Colon (tissue), 2 donors: ENCODE measurements around the gene GPD1L.
"Not testable (repeated sequence)": the region's sequence is repeated elsewhere in the genome, so short reads cannot be mapped to it uniquely, and the experiment has no call there.

Experiments
- FAIRE-seq: peaks from 2 replicates; lab custom pipeline; 2012; peaks lifted over from hg19 to GRCh38; lab: Jason Lieb, UNC
- donor health status: control.
- donor health status: control.

Gene GPD1L

GRCh38 chr3:32106132-32106928 lies at the start of gene GPD1L:
TSS of gene GPD1L (plus strand) at chr3:32106620. CDS start at chr3:32106712, 92 bp downstream.
- FAIRE-seq, result no peak

GRCh38 chr3:32058465-32058864 lies 48.0 kb upstream of the GPD1L start:
- FAIRE-seq, result not testable (repeated sequence)

GRCh38 chr3:32062950-32063582 lies 43.4 kb upstream of the GPD1L start:
- no peak for FAIRE-seq

- no peak for FAIRE-seq
Observed at GRCh38 chr3:32066686-32067085, 39.7 kb upstream of the GPD1L start.

- FAIRE-seq, result not testable (repeated sequence)
Observed at GRCh38 chr3:32074194-32074593, 32.2 kb upstream of the GPD1L start.

GRCh38 chr3:32076566-32076965 lies 29.9 kb upstream of the GPD1L start:
- FAIRE-seq, result no peak

- FAIRE-seq, result no peak
Observed at GRCh38 chr3:32077260-32078084, 28.9 kb upstream of the GPD1L start.

GRCh38 chr3:32078085-32078634 lies 28.3 kb upstream of the GPD1L start:
- FAIRE-seq, result no peak

GRCh38 chr3:32078864-32079263 lies 27.6 kb upstream of the GPD1L start:
- FAIRE-seq, result no peak

- peak; percentile 89 for FAIRE-seq
Observed at GRCh38 chr3:32082721-32083120, 23.7 kb upstream of the GPD1L start.

- no peak for FAIRE-seq
Observed at GRCh38 chr3:32083702-32084270, 22.6 kb upstream of the GPD1L start.

GRCh38 chr3:32084870-32085269 lies 21.6 kb upstream of the GPD1L start:
- no peak for FAIRE-seq

GRCh38 chr3:32086464-32086863 lies 20.0 kb upstream of the GPD1L start:
- FAIRE-seq, result no peak

- no peak for FAIRE-seq
Observed at GRCh38 chr3:32089476-32089875, 16.9 kb upstream of the GPD1L start.

GRCh38 chr3:32093204-32093603 lies 13.2 kb upstream of the GPD1L start:
- FAIRE-seq, result no peak

GRCh38 chr3:32095431-32095830 lies 11.0 kb upstream of the GPD1L start:
- no peak for FAIRE-seq

- no peak for FAIRE-seq
Observed at GRCh38 chr3:32097768-32098167, 8.7 kb upstream of the GPD1L start.

- FAIRE-seq, result no peak
Observed at GRCh38 chr3:32098528-32098927, 7.9 kb upstream of the GPD1L start.

GRCh38 chr3:32100465-32100864 lies 6.0 kb upstream of the GPD1L start:
- no peak for FAIRE-seq

- no peak for FAIRE-seq
Observed at GRCh38 chr3:32102289-32102688, 4.1 kb upstream of the GPD1L start.

- no peak for FAIRE-seq
Observed at GRCh38 chr3:32104492-32104891, 1.9 kb upstream of the GPD1L start.
